OCI-LY1 (cell line): ENCODE data around the gene RDH5.

ENCODE experiments used
- H2AFZ ChIP-seq: fragments of 200-600 bp; sonication (generic), shearing (Covaris generic); 2 replicates; pipeline ENCODE4 v1.6.0; 2014; ENCODE audit warnings: antibody characterized with exemption, mild to moderate bottlenecking, low read length
- H3F3A ChIP-seq: fragments of 200-600 bp; sonication (generic), shearing (Covaris generic); 2 replicates; pipeline ENCODE4 v1.6.0; 2014; ENCODE audit warnings: mild to moderate bottlenecking, antibody characterized with exemption, low read length, moderate library complexity; ENCODE audit not compliant: insufficient read depth
- H3K27ac ChIP-seq: fragments of 200-600 bp; sonication (generic); 2 replicates; pipeline ENCODE4 v1.5.1; 2014; ENCODE audit warnings: low read length, mixed run types, mild to moderate bottlenecking, low read depth; ENCODE audit not compliant: poor library complexity, severe bottlenecking
- H3K27me3 ChIP-seq: fragments of 200-600 bp; sonication (generic); 2 replicates; pipeline ENCODE4 v1.6.0; 2014; ENCODE audit warnings: antibody characterized with exemption, mild to moderate bottlenecking, low read length, moderate library complexity; ENCODE audit not compliant: insufficient read depth
- H3K36me3 ChIP-seq: fragments of 200-600 bp; sonication (generic); 2 replicates; pipeline ENCODE4 v1.6.1; 2014; ENCODE audit warnings: mild to moderate bottlenecking, antibody characterized with exemption, low read length, moderate library complexity, mixed read lengths; ENCODE audit not compliant: insufficient read depth
- H3K4me1 ChIP-seq: fragments of 200-600 bp; sonication (generic); 2 replicates; pipeline ENCODE4 v1.5.1; 2014; ENCODE audit warnings: mild to moderate bottlenecking, low read length, moderate library complexity; ENCODE audit not compliant: insufficient read depth, severe bottlenecking
- H3K4me2 ChIP-seq: fragments of 200-600 bp; sonication (generic), shearing (Covaris generic); 2 replicates; pipeline ENCODE4 v1.6.1; 2014; ENCODE audit warnings: low read length
- H3K4me3 ChIP-seq: fragments of 200-600 bp; sonication (generic); 2 replicates; pipeline ENCODE4 v1.5.1; 2014; ENCODE audit warnings: low read length, low read depth, mild to moderate bottlenecking, mixed read lengths; ENCODE audit not compliant: poor library complexity, severe bottlenecking
- H3K79me2 ChIP-seq: fragments of 200-600 bp; shearing (Covaris generic); 2 replicates; pipeline ENCODE4 v1.6.1; 2016; ENCODE audit warnings: mixed run types, low read length, mixed read lengths; ENCODE audit not compliant: insufficient read depth
- H3K9ac ChIP-seq: fragments of 200-600 bp; sonication (generic), shearing (Covaris generic); 2 replicates; pipeline ENCODE4 v1.6.1; 2014; ENCODE audit warnings: mild to moderate bottlenecking, low read length, mixed read lengths
- H3K9me2 ChIP-seq: fragments of 200-600 bp; sonication (generic), shearing (Covaris generic); 2 replicates; pipeline ENCODE4 v1.6.1; 2014; ENCODE audit warnings: low read depth, mild to moderate bottlenecking, low read length, mixed read lengths
- H3K9me3 ChIP-seq: fragments of 200-600 bp; shearing (Covaris generic); 2 replicates; pipeline ENCODE4 v1.6.1; 2014; ENCODE audit warnings: low read length, mixed read lengths
- H4K20me1 ChIP-seq: fragments of 200-600 bp; sonication (generic), shearing (Covaris generic); 2 replicates; pipeline ENCODE4 v1.6.0; 2016; ENCODE audit warnings: mild to moderate bottlenecking, low read length; ENCODE audit not compliant: insufficient read depth
- CTCF ChIP-seq: fragments of 200-600 bp; sonication (generic), shearing (Covaris generic); IDR thresholded peaks from 2 replicates; pipeline ENCODE4 v1.5.1; 2017; ENCODE audit warnings: mild to moderate bottlenecking, antibody characterized with exemption, low read length, moderate library complexity, mixed read lengths
- EZH2 ChIP-seq: fragments of 200-600 bp; sonication (generic), shearing (Covaris generic); IDR thresholded peaks from 2 replicates; pipeline ENCODE4 v1.8.0; 2017; ENCODE audit warnings: borderline replicate concordance, mixed run types, mild to moderate bottlenecking, antibody characterized with exemption, low read length, moderate library complexity, mixed read lengths

RDH5 gene

DNA sequence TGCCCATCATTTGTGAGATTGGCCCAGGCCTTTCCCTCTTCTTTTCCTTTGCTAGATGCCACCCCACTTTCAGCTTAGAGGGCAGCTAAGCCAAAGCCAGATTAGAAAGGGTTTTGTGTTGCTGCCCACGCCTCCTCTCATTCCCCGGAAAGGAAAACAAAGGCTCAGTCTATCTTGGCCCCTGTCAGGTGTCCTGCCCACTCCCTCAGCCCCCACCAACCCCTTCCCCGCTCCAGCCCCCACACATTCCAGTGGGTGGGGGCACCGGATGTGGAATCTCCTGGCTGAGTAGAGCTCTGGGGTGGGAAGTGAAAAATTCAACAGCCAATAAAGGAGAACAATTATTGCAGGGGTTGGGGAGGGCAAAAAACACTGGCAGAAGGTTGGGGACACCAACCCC is 2.2 kb upstream of the RDH5 start:
- Histone ChIP-seq H3F3A (no peaks in the 10 kb centered on the region), H3K27ac (peak overlapping the region; percentile 81), H2AFZ (no peak overlapping the region), H4K20me1 (no peaks in the 10 kb centered on the region), H3K79me2 (no peaks in the 10 kb centered on the region), H3K27me3 (no peaks in the 10 kb centered on the region), H3K9ac (no peak overlapping the region; the same call in 1 of the 2 replicates), H3K36me3 (no peaks in the 10 kb centered on the region), H3K9me2 (no peaks in the 10 kb centered on the region), H3K9me3 (no peaks in the 10 kb centered on the region), H3K4me1 (peaks cover 36% of the 10 kb centered on the region), H3K4me3 (no peak overlapping the region), H3K4me2 (peak overlapping the region; percentile 97; the same call in 1 of the 2 replicates)
- TF ChIP-seq EZH2 (no peak), CTCF (no peak)

- Histone ChIP-seq H2AFZ (no peak overlapping the region), H3K4me2 (no peak overlapping the region), H3K79me2 (no peaks in the 10 kb centered on the region), H4K20me1 (no peaks in the 10 kb centered on the region), H3K36me3 (no peaks in the 10 kb centered on the region), H3K9ac (no peak overlapping the region), H3K27me3 (no peaks in the 10 kb centered on the region), H3K4me3 (no peak overlapping the region), H3K9me3 (no peaks in the 10 kb centered on the region), H3K9me2 (no peaks in the 10 kb centered on the region), H3F3A (no peaks in the 10 kb centered on the region), H3K4me1 (peaks cover 44% of the 10 kb centered on the region), H3K27ac (no peak overlapping the region)
- TF ChIP-seq EZH2 (no peak), CTCF (no peak)
Measured at GRCh38 chr12:55718624-55719275, 1.4 kb upstream of the RDH5 start.

DNA sequence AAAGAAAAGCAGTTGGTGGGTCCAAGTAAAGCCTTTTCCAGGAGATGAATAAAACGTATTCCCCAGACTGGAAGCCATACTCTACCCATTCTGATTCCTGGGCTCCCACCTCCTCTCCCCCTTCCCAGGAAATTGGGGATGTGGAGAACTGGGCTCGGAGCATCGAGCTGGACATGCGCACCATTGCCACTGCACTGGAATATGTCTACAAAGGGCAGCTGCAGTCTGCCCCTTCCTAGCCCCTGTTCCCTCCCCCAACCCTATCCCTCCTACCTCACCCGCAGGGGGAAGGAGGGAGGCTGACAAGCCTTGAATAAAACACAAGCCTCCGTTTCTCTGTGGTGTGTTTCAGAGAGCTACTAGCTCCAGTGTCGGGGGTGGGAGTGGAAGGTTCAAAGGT is 822 bp upstream of the RDH5 start:
- no peaks in the 10 kb centered on the region for H3F3A ChIP-seq
- H4K20me1 ChIP-seq = no peaks in the 10 kb centered on the region
- no peak overlapping the region for H2AFZ ChIP-seq
- peaks cover 44% of the 10 kb centered on the region for H3K4me1 ChIP-seq
- no peaks in the 10 kb centered on the region for H3K27me3 ChIP-seq
- no peak for TF ChIP-seq EZH2
- TF ChIP-seq CTCF = no peak
- no peak overlapping the region for H3K27ac ChIP-seq
- H3K4me3 ChIP-seq = no peak overlapping the region
- H3K9ac ChIP-seq = no peak overlapping the region
- no peaks in the 10 kb centered on the region for H3K79me2 ChIP-seq
- no peaks in the 10 kb centered on the region for H3K9me2 ChIP-seq
- H3K4me2 ChIP-seq = no peak overlapping the region
- no peaks in the 10 kb centered on the region for H3K9me3 ChIP-seq
- H3K36me3 ChIP-seq = no peaks in the 10 kb centered on the region
